GM23248 (cell line): ENCODE data around the gene SF3B2.

Experiments
- EZH2 ChIP-seq: fragments of 200-600 bp; sonication (generic); IDR thresholded peaks from 2 replicates; pipeline ENCODE4 v1.6.1; 2018; ENCODE audit warnings: antibody characterized with exemption, mild to moderate bottlenecking; ENCODE audit not compliant: insufficient read depth, poor library complexity, severe bottlenecking
- EZH2phosphoT487 ChIP-seq: fragments of 200-600 bp; sonication (generic); IDR thresholded peaks from 2 replicates; pipeline ENCODE4 v1.6.1; 2018; ENCODE audit warnings: antibody characterized with exemption, moderate library complexity, mild to moderate bottlenecking, low read depth; ENCODE audit not compliant: insufficient read depth

DNA sequence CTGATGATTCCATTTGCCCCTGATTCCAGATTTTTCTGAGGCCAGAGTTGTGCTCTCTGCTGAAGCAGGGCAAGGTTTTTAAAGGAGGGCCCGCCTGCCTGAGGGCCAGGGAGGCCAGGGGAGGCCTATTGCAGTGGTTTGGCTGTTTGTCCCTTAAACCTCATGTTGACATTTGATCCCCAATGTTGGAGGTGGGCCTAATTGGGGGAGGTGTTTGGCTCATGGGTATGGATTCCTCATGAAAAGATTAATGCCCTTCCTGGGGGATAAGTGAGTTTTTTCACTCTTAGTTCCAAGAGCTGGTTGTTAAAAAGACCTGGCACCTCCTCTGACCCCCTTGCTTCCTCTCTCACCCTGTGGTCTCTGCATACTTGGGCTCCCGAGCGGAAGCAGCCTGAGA lies 12.4 kb upstream of the SF3B2 start:
- TF ChIP-seq EZH2 (no peak), EZH2phosphoT487 (no peak)
